ENCODE data around the gene COL1A1. TPM values are rescaled to one million over a fixed set of nuclear protein-coding genes. Genes with fewer than 3 reads are reported as not detected.

Gene COL1A1
- total RNA-seq, 1 donor from 2014 or later = 15.3 TPM

- no peak for FAIRE-seq
- no peak for TF ChIP-seq CTCF (IDR thresholded peaks at IDR 0.05; ENCODE audit: insufficient read depth, low read length, severe bottlenecking)
- H3K4me3 ChIP-seq (ENCODE audit: low read depth, low read length) = no peak overlapping the region
- DNase-seq (ENCODE audit: low read depth) = no peak
- H3K27me3 ChIP-seq (ENCODE audit: control insufficient read depth, insufficient read depth, low read length) = no peaks in the 10 kb centered on the region
- no peaks in the 10 kb centered on the region for H3K36me3 ChIP-seq (ENCODE audit: control insufficient read depth, insufficient read depth, low read length)
Measured at GRCh38 chr17:50175035-50175807, 26.2 kb downstream of the COL1A1 start.

GRCh38 chr17:50174444-50174843 lies 27.0 kb downstream of the COL1A1 start:
- H3K4me3 ChIP-seq (ENCODE audit: low read depth, low read length) = no peak overlapping the region
- no peaks in the 10 kb centered on the region for H3K36me3 ChIP-seq (ENCODE audit: control insufficient read depth, insufficient read depth, low read length)
- no peak for FAIRE-seq
- no peak for DNase-seq (ENCODE audit: low read depth)
- H3K27me3 ChIP-seq (ENCODE audit: control insufficient read depth, insufficient read depth, low read length) = no peaks in the 10 kb centered on the region
- TF ChIP-seq CTCF (IDR thresholded peaks at IDR 0.05; ENCODE audit: insufficient read depth, low read length, severe bottlenecking) = no peak

- Histone ChIP-seq H3K27me3 (ENCODE audit: control insufficient read depth, insufficient read depth, low read length) (no peaks in the 10 kb centered on the region), H3K4me3 (ENCODE audit: low read depth, low read length) (no peak overlapping the region), H3K36me3 (ENCODE audit: control insufficient read depth, insufficient read depth, low read length) (no peaks in the 10 kb centered on the region)
- FAIRE-seq (no peak), DNase-seq (ENCODE audit: low read depth) (peak; percentile 75)
- TF ChIP-seq CTCF (IDR thresholded peaks at IDR 0.05; ENCODE audit: insufficient read depth, low read length, severe bottlenecking) = no peak
Measured at GRCh38 chr17:50173335-50173941, 28.0 kb downstream of the COL1A1 start.

- no peaks in the 10 kb centered on the region for H3K27me3 ChIP-seq (ENCODE audit: control insufficient read depth, insufficient read depth, low read length)
- DNase-seq (ENCODE audit: low read depth) (no peak), FAIRE-seq (no peak)
- no peak overlapping the region for H3K4me3 ChIP-seq (ENCODE audit: low read depth, low read length)
- no peak for TF ChIP-seq CTCF (IDR thresholded peaks at IDR 0.05; ENCODE audit: insufficient read depth, low read length, severe bottlenecking)
- H3K36me3 ChIP-seq (ENCODE audit: control insufficient read depth, insufficient read depth, low read length) = no peaks in the 10 kb centered on the region
Measured at GRCh38 chr17:50172936-50173334, 28.5 kb downstream of the COL1A1 start.

- TF ChIP-seq CTCF (IDR thresholded peaks at IDR 0.05; ENCODE audit: insufficient read depth, low read length, severe bottlenecking) = no peak
- no peak overlapping the region for H3K4me3 ChIP-seq (ENCODE audit: low read depth, low read length)
- no peaks in the 10 kb centered on the region for H3K36me3 ChIP-seq (ENCODE audit: control insufficient read depth, insufficient read depth, low read length)
- FAIRE-seq (no peak), DNase-seq (ENCODE audit: low read depth) (no peak)
- H3K27me3 ChIP-seq (ENCODE audit: control insufficient read depth, insufficient read depth, low read length) = no peaks in the 10 kb centered on the region
Measured at GRCh38 chr17:50172130-50172529, 29.3 kb downstream of the COL1A1 start.

Measured in bronchial epithelial cell (primary cell).